Left lung (tissue), 10 donors: Measurements from ENCODE around the gene RPL7A. TPM values are rescaled to one million over a fixed set of nuclear protein-coding genes. Genes with fewer than 3 reads are reported as not detected.

ENCODE experiments used
- ATAC-seq: fragments of 200-7000 bp; cut with Tn5 transposase; one replicate; pipeline ENCODE4 v1.9.1; 2020; ENCODE audit warnings: moderate library complexity
- DNase-seq, 4 donors: peaks; one replicate each; pipeline ENCODE4 v3.0.0-alpha.2; 2013 to 2020
- H3K27ac ChIP-seq, 2 donors: fragments of 200-600 bp; sonication (generic) in 1 of 2; one replicate each; pipeline versions ENCODE4 v1.5.0 to v1.8.0; 2020 to 2021
- H3K27me3 ChIP-seq, 2 donors: fragments of 200-600 bp; sonication (generic) in 1 of 2; one replicate each; pipeline versions ENCODE4 v1.5.0 to v1.8.0; 2020 to 2021
- H3K36me3 ChIP-seq, 2 donors: fragments of 200-600 bp; sonication (generic) in 1 of 2; one replicate each; pipeline versions ENCODE4 v1.5.0 to v1.8.0; 2020 to 2021
- H3K4me1 ChIP-seq, 2 donors: fragments of 200-600 bp; one replicate each; pipeline ENCODE4 v1.8.0; 2021
- H3K4me3 ChIP-seq, 2 donors: fragments of 200-600 bp; sonication (generic) in 1 of 2; one replicate each; pipeline versions ENCODE4 v1.5.0 to v1.8.0; 2020 to 2021; ENCODE audit warnings: mild to moderate bottlenecking in 1 of 2
- H3K9me3 ChIP-seq, 2 donors: fragments of 200-600 bp; sonication (generic) in 1 of 2; one replicate each; pipeline versions ENCODE4 v1.5.0 to v1.8.0; 2020 to 2021
- CTCF ChIP-seq, 2 donors: fragments of 200-600 bp; sonication (generic) in 1 of 2; IDR thresholded peaks; one replicate each; pipeline versions ENCODE4 v1.5.0 to v1.8.0; 2021; ENCODE audit warnings: antibody characterized with exemption in 2 of 2
- intact Hi-C, 2 donors: fragments of 100-400 bp; cut with DNase I; formaldehyde crosslinking; loops; one replicate each; pipeline versions ENCODE4 v1.11.2 to v1.14.2; 2022
- polyA plus RNA-seq, 6 donors: library from polyadenylated mRNA; unstranded; fragments of 120-200 nt; gene quantifications; one replicate each; pipeline ENCODE4 v1.2.1, GENCODE V29; 2013; ENCODE audit not compliant: insufficient read length in 6 of 6
- total RNA-seq, 2 donors: library from RNA; stranded (reverse); fragmentation: NEBNext Ultra II Directional; extraction: Animal tissue kit (Norgen Biotek cat#: 25700); gene quantifications; one replicate each; pipeline ENCODE4 v1.2.1, GENCODE V29; 2021
- donor health status: DM: no; HTN: yes; CAD: no.
- donor health status: DM: no; HTN: no; CAD: no.

Gene RPL7A
- total and polyA plus RNA-seq, 8 donors = 1,624 to 3,322 (median 3,094) TPM

GRCh38 chr9:133400292-133400691, 52.3 kb downstream of the RPL7A start:
- Histone ChIP-seq H3K4me1 (no peaks in the 10 kb centered on the region), H3K36me3 (peaks cover 0 to 35% of the 10 kb centered on the region in 2 donors), H3K27ac (no peak overlapping the region), H3K27me3 (peaks cover 0 to 27% of the 10 kb centered on the region in 2 donors), H3K4me3 (no peak overlapping the region), H3K9me3 (no peaks in the 10 kb centered on the region)
- intact Hi-C loops = loop anchor here in 1 of 2 donors (10.0 kb wide), 1 partner anchor 85 kb away; no protein-coding TSS in a partner anchor
- no peak for TF ChIP-seq CTCF (IDR thresholded peaks at IDR 0.05)
- ATAC-seq (no peak), DNase-seq (peak in 1 of 4 donors; percentile 70)

Other genes with a start within 250 kb of the RPL7A start
- gene RALGDS, start 227.0 kb upstream of the RPL7A start, total RNA-seq = 10 to 100 TPM; 56.4 to 58.9 TPM
- gene RALGDS, start 227.0 kb upstream of the RPL7A start, polyA plus RNA-seq = 10 to 100 TPM; 43.5 to 54.3 (median 48.2) TPM
- 10 to 100 TPM; 22.2 to 45.1 TPM for gene GBGT1, start 184.3 kb upstream of the RPL7A start, total RNA-seq
- gene GBGT1, start 184.3 kb upstream of the RPL7A start, polyA plus RNA-seq = 1 to 10 TPM; 2.7 to 5.7 (median 4.6) TPM
- gene OBP2B, start 139.0 kb upstream of the RPL7A start, total RNA-seq = not detected
- not detected for gene OBP2B, start 139.0 kb upstream of the RPL7A start, polyA plus RNA-seq
- 1 to 10 TPM; 5.7 to 7.9 TPM for gene ABO, start 73.0 kb upstream of the RPL7A start, total RNA-seq
- gene ABO, start 73.0 kb upstream of the RPL7A start, polyA plus RNA-seq = 1 to 10 TPM; 2.6 to 6.3 (median 4.3) TPM
- gene SURF6, start 12.0 kb upstream of the RPL7A start, total RNA-seq = 10 to 100 TPM; 10.9 to 16.7 TPM
- 10 to 100 TPM; 25.6 to 31.4 (median 26.6) TPM for gene SURF6, start 12.0 kb upstream of the RPL7A start, polyA plus RNA-seq
- 10 to 100 TPM; 21.8 to 29.2 TPM for gene MED22, start 87 bp upstream of the RPL7A start, total RNA-seq
- 10 to 100 TPM; 23.2 to 28.2 (median 26.3) TPM for gene MED22, start 87 bp upstream of the RPL7A start, polyA plus RNA-seq
- 10 to 100 TPM; 40.4 to 46.1 TPM for gene SURF1, start 8.3 kb downstream of the RPL7A start, total RNA-seq
- 10 to 100 TPM; 27.9 to 35.2 (median 30.2) TPM for gene SURF1, start 8.3 kb downstream of the RPL7A start, polyA plus RNA-seq
- gene SURF2, start 8.3 kb downstream of the RPL7A start, total RNA-seq = 10 to 100 TPM; 11.8 to 16.2 TPM
- gene SURF2, start 8.3 kb downstream of the RPL7A start, polyA plus RNA-seq = 10 to 100 TPM; 14.9 to 23.0 (median 16.8) TPM
- 100 to 1,000 TPM; 232 to 252 TPM for gene SURF4, start 27.8 kb downstream of the RPL7A start, total RNA-seq
- 100 to 1,000 TPM; 117 to 155 (median 122) TPM for gene SURF4, start 27.8 kb downstream of the RPL7A start, polyA plus RNA-seq
- gene STKLD1, start 28.1 kb downstream of the RPL7A start, total RNA-seq = under 1 TPM; 0.82 to 0.99 TPM
- gene STKLD1, start 28.1 kb downstream of the RPL7A start, polyA plus RNA-seq = 1 to 10 TPM; 3.0 to 6.1 (median 3.6) TPM
- gene REXO4, start 69.8 kb downstream of the RPL7A start, total RNA-seq = 10 to 100 TPM; 16.9 to 23.4 TPM
- 10 to 100 TPM; 27.2 to 29.1 (median 28.1) TPM for gene REXO4, start 69.8 kb downstream of the RPL7A start, polyA plus RNA-seq
- gene ADAMTS13, start 74.1 kb downstream of the RPL7A start, total RNA-seq = 1 to 10 TPM; 1.2 to 4.1 TPM
- gene ADAMTS13, start 74.1 kb downstream of the RPL7A start, polyA plus RNA-seq = 10 to 100 TPM in 1 of 6 donors, 1 to 10 TPM in 5; 5.9 to 11.1 (median 8.4) TPM
- gene CACFD1, start 111.8 kb downstream of the RPL7A start, total RNA-seq = 10 to 100 TPM; 26.2 to 48.4 TPM
- 10 to 100 TPM; 17.7 to 31.2 (median 25.4) TPM for gene CACFD1, start 111.8 kb downstream of the RPL7A start, polyA plus RNA-seq
- 10 to 100 TPM in 1 of 2 donors, 1 to 10 TPM in 1; 7.8 to 22.4 TPM for gene SLC2A6, start 130.9 kb downstream of the RPL7A start, total RNA-seq
- 1 to 10 TPM; 1.9 to 5.4 (median 2.6) TPM for gene SLC2A6, start 130.9 kb downstream of the RPL7A start, polyA plus RNA-seq
- not detected for gene MYMK, start 176.7 kb downstream of the RPL7A start, total RNA-seq
- not detected for gene MYMK, start 176.7 kb downstream of the RPL7A start, polyA plus RNA-seq
- 10 to 100 TPM; 17.3 to 18.5 TPM for gene ADAMTSL2, start 186.5 kb downstream of the RPL7A start, total RNA-seq
- 10 to 100 TPM in 4 of 6 donors, 1 to 10 TPM in 2; 8.0 to 18.3 (median 10.6) TPM for gene ADAMTSL2, start 186.5 kb downstream of the RPL7A start, polyA plus RNA-seq